Fibroblast of skin of scalp (primary cell): ENCODE measurements around the gene THSD1.
"Not testable (repeated sequence)": the region's sequence is repeated elsewhere in the genome, so short reads cannot be mapped to it uniquely, and the experiment has no call there.

ENCODE experiments used
- DNase-seq: peaks from one replicate; pipeline ENCODE4 v3.0.0-alpha.2; 2013

Gene THSD1

GRCh38 chr13:52411629-52412028 is 5.7 kb upstream of the THSD1 start:
- DNase-seq: peak; percentile 49

GRCh38 chr13:52408071-52408658 is 2.2 kb upstream of the THSD1 start:
- not testable (repeated sequence) for DNase-seq

GRCh38 chr13:52407436-52407835 is 1.5 kb upstream of the THSD1 start:
- DNase-seq: not testable (repeated sequence)

GRCh38 chr13:52406629-52407028 is 657 bp upstream of the THSD1 start:
- DNase-seq: no peak

GRCh38 chr13:52405369-52405766 is 604 bp downstream of the THSD1 start:
- DNase-seq: no peak

- DNase-seq: no peak
Observed at GRCh38 chr13:52399708-52400107, 6.3 kb downstream of the THSD1 start.

GRCh38 chr13:52399046-52399445 is 6.9 kb downstream of the THSD1 start:
- no peak for DNase-seq

- no peak for DNase-seq
Observed at GRCh38 chr13:52395704-52396103, 10.3 kb downstream of the THSD1 start.

GRCh38 chr13:52394586-52394985 is 11.4 kb downstream of the THSD1 start:
- no peak for DNase-seq

GRCh38 chr13:52393572-52394357 is 12.2 kb downstream of the THSD1 start:
- no peak for DNase-seq

GRCh38 chr13:52387721-52388120 is 18.3 kb downstream of the THSD1 start:
- DNase-seq: no peak

- DNase-seq: no peak
Observed at GRCh38 chr13:52385870-52386269, 20.1 kb downstream of the THSD1 start.

GRCh38 chr13:52383366-52383765 is 22.6 kb downstream of the THSD1 start:
- no peak for DNase-seq

GRCh38 chr13:52378312-52378711 is 27.7 kb downstream of the THSD1 start:
- DNase-seq: no peak

- DNase-seq: no peak
Observed at GRCh38 chr13:52377898-52378297, 28.1 kb downstream of the THSD1 start.

GRCh38 chr13:52374873-52375411 is 31.0 kb downstream of the THSD1 start:
- DNase-seq: no peak

GRCh38 chr13:52374389-52374788 is 31.6 kb downstream of the THSD1 start:
- no peak for DNase-seq

- not testable (repeated sequence) for DNase-seq
Observed at GRCh38 chr13:52373277-52373676, 32.7 kb downstream of the THSD1 start.

- DNase-seq: peak; percentile 65
Observed at GRCh38 chr13:52371736-52372247, 34.2 kb downstream of the THSD1 start.

- no peak for DNase-seq
Observed at GRCh38 chr13:52366291-52366690, 39.7 kb downstream of the THSD1 start.

- DNase-seq: not testable (repeated sequence)
Observed at GRCh38 chr13:52362169-52362887, 43.6 kb downstream of the THSD1 start.

- DNase-seq: no peak
Observed at GRCh38 chr13:52361225-52361624, 44.7 kb downstream of the THSD1 start.

GRCh38 chr13:52359534-52359933 is 46.4 kb downstream of the THSD1 start:
- DNase-seq: peak; percentile 8
